ENCODE data around the gene CLEC16A. TPM values are rescaled to one million over a fixed set of nuclear protein-coding genes. Genes with fewer than 3 reads are reported as not detected.
A peak's percentile ranks its signal among the peaks of the same experiment; 100 is the strongest.

CLEC16A gene
- total RNA-seq, 2 experiments from 2014 or later: 25.5 to 26.7 TPM

- ChIA-PET POLR2A (interaction anchor here (1.6 to 2.5 kb wide), 2 partner anchors 280 to 283 kb away, joined by 8 to 16 read pairs; partner anchors contain the start of gene SOCS1), CTCF (interaction anchor here (0.5 to 3.1 kb wide), 15 partner anchors 8 to 434 kb away, joined by 3 to 46 read pairs (median 9); partner anchors contain the start of gene SOCS1)
- Mint-ChIP-seq H3K36me3 (peaks cover 50% of the 10 kb centered on the region), H3K27ac (peak overlapping the region; percentile 67), H3K4me3 (no peak overlapping the region), H3K9me3 (no peaks in the 10 kb centered on the region), H3K27me3 (no peaks in the 10 kb centered on the region), H3K4me1 (ENCODE audit: low read depth) (peaks cover 42% of the 10 kb centered on the region)
- no peak for DNase-seq
- intact Hi-C loops (cut with micrococcal nuclease): loop anchor here (5.0 kb wide), 1 partner anchor 190 kb away; no protein-coding TSS in a partner anchor
Measured at GRCh38 chr16:10972108-10972818, 27.9 kb downstream of the CLEC16A start.

- Mint-ChIP-seq H3K27ac (peak overlapping the region; percentile 55), H3K4me1 (ENCODE audit: low read depth) (peaks cover 42% of the 10 kb centered on the region), H3K36me3 (peaks cover 50% of the 10 kb centered on the region), H3K4me3 (no peak overlapping the region), H3K27me3 (no peaks in the 10 kb centered on the region), H3K9me3 (no peaks in the 10 kb centered on the region)
- intact Hi-C loops (cut with micrococcal nuclease): loop anchor here (5.0 kb wide), 1 partner anchor 189 kb away; no protein-coding TSS in a partner anchor
- DNase-seq: no peak
- ChIA-PET CTCF (interaction anchor here (0.5 to 3.1 kb wide), 8 partner anchors 9 to 434 kb away, joined by 3 to 46 read pairs (median 12); partner anchors contain the start of gene SOCS1), POLR2A (interaction anchor here (1.8 to 2.5 kb wide), 2 partner anchors 279 to 282 kb away, joined by 5 to 16 read pairs; partner anchors contain the start of gene SOCS1)
Measured at GRCh38 chr16:10972819-10973464, 28.6 kb downstream of the CLEC16A start.

GRCh38 chr16:10976634-10977033 lies 32.3 kb downstream of the CLEC16A start:
- Mint-ChIP-seq H3K4me3 (no peak overlapping the region), H3K27me3 (no peaks in the 10 kb centered on the region), H3K9me3 (no peaks in the 10 kb centered on the region), H3K36me3 (peaks cover 42% of the 10 kb centered on the region), H3K4me1 (ENCODE audit: low read depth) (peaks cover 29% of the 10 kb centered on the region), H3K27ac (peak overlapping the region; percentile 25)
- ChIA-PET POLR2A (no interaction called here), CTCF (interaction anchor here (2.3 kb wide), 1 partner anchor 12 kb away, joined by 10 read pairs; no protein-coding TSS in a partner anchor)
- DNase-seq: no peak
- intact Hi-C loops (cut with micrococcal nuclease): no loop called here

- DNase-seq: no peak
- ChIA-PET CTCF (no interaction called here), POLR2A (no interaction called here)
- Mint-ChIP-seq H3K9me3 (no peaks in the 10 kb centered on the region), H3K4me1 (ENCODE audit: low read depth) (peaks cover 29% of the 10 kb centered on the region), H3K27me3 (no peaks in the 10 kb centered on the region), H3K27ac (peak overlapping the region; percentile 79), H3K4me3 (no peak overlapping the region), H3K36me3 (peaks cover 39% of the 10 kb centered on the region)
- intact Hi-C loops (cut with micrococcal nuclease): no loop called here
Measured at GRCh38 chr16:10978124-10978523, 33.8 kb downstream of the CLEC16A start.

- Mint-ChIP-seq H3K4me3 (no peak overlapping the region), H3K4me1 (ENCODE audit: low read depth) (peaks cover 32% of the 10 kb centered on the region), H3K27ac (no peak overlapping the region), H3K27me3 (no peaks in the 10 kb centered on the region), H3K36me3 (peaks cover 39% of the 10 kb centered on the region), H3K9me3 (no peaks in the 10 kb centered on the region)
- POLR2A ChIA-PET: interaction anchor here (1.6 kb wide), 1 partner anchor 278 kb away, joined by 5 read pairs; no protein-coding TSS in a partner anchor
- CTCF ChIA-PET: interaction anchor here (1.8 kb wide), 1 partner anchor 8 kb away, joined by 21 read pairs; no protein-coding TSS in a partner anchor
- DNase-seq: no peak
- intact Hi-C loops (cut with micrococcal nuclease): no loop called here
Measured at GRCh38 chr16:10978871-10979446, 34.6 kb downstream of the CLEC16A start.

- H3K4me3 Mint-ChIP-seq: no peak overlapping the region
Measured at GRCh38 chr16:10979717-10980601, 35.6 kb downstream of the CLEC16A start.

GRCh38 chr16:10980813-10981212 lies 36.4 kb downstream of the CLEC16A start:
- Mint-ChIP-seq H3K4me3 (peak overlapping the region; percentile 47), H3K36me3 (peaks cover 42% of the 10 kb centered on the region), H3K27me3 (no peaks in the 10 kb centered on the region), H3K9me3 (no peaks in the 10 kb centered on the region), H3K27ac (peak overlapping the region; percentile 40), H3K4me1 (ENCODE audit: low read depth) (peaks cover 40% of the 10 kb centered on the region)
- ChIA-PET CTCF (interaction anchor here (0.6 to 1.8 kb wide), 8 partner anchors 9 to 391 kb away, joined by 3 to 21 read pairs (median 4); no protein-coding TSS in a partner anchor), POLR2A (interaction anchor here (1.6 kb wide), 1 partner anchor 276 kb away, joined by 5 read pairs; no protein-coding TSS in a partner anchor)
- intact Hi-C loops (cut with micrococcal nuclease): no loop called here
- no peak for DNase-seq

More at GRCh38 chr16:10979717-10980601, 35.6 kb downstream of the CLEC16A start:
- ChIA-PET POLR2A (interaction anchor here (1.1 to 1.6 kb wide), 2 partner anchors 12 to 277 kb away, joined by 3 to 5 read pairs; no protein-coding TSS in a partner anchor), CTCF (interaction anchor here (0.6 to 1.8 kb wide), 7 partner anchors 9 to 392 kb away, joined by 3 to 21 read pairs (median 4); no protein-coding TSS in a partner anchor)
- intact Hi-C loops (cut with micrococcal nuclease): no loop called here
- Mint-ChIP-seq H3K27ac (peak overlapping the region; percentile 5), H3K4me1 (ENCODE audit: low read depth) (peaks cover 37% of the 10 kb centered on the region), H3K36me3 (peaks cover 40% of the 10 kb centered on the region), H3K27me3 (no peaks in the 10 kb centered on the region), H3K9me3 (no peaks in the 10 kb centered on the region)
- no peak for DNase-seq

- peaks cover 48% of the 10 kb centered on the region for H3K4me1 Mint-ChIP-seq (ENCODE audit: low read depth)
Measured at GRCh38 chr16:10981697-10982216, 37.4 kb downstream of the CLEC16A start.

GRCh38 chr16:10982465-10983150 lies 38.2 kb downstream of the CLEC16A start:
- H3K36me3 Mint-ChIP-seq: peaks cover 41% of the 10 kb centered on the region
- ChIA-PET CTCF (interaction anchor here (0.6 to 4.6 kb wide), 21 partner anchors 10 to 473 kb away, joined by 3 to 45 read pairs (median 6); partner anchors contain the start of gene SOCS1), POLR2A (interaction anchor here (0.9 to 4.2 kb wide), 13 partner anchors 17 to 276 kb away, joined by 3 to 31 read pairs (median 6); partner anchors contain the start of gene SOCS1)
- H3K4me1 Mint-ChIP-seq (ENCODE audit: low read depth): peaks cover 55% of the 10 kb centered on the region
- peak overlapping the region; percentile 71 for H3K4me3 Mint-ChIP-seq
- intact Hi-C loops (cut with micrococcal nuclease): loop anchor here (1.0 kb wide), 1 partner anchor 17 kb away; no protein-coding TSS in a partner anchor
- DNase-seq: no peak
- peak overlapping the region; percentile 87 for H3K27ac Mint-ChIP-seq
- no peaks in the 10 kb centered on the region for H3K9me3 Mint-ChIP-seq
- H3K27me3 Mint-ChIP-seq: no peaks in the 10 kb centered on the region

More at GRCh38 chr16:10981697-10982216, 37.4 kb downstream of the CLEC16A start:
- intact Hi-C loops (cut with micrococcal nuclease): no loop called here
- POLR2A ChIA-PET: interaction anchor here (0.9 to 4.2 kb wide), 4 partner anchors 16 to 272 kb away, joined by 3 to 31 read pairs (median 5); no protein-coding TSS in a partner anchor
- H3K27me3 Mint-ChIP-seq: no peaks in the 10 kb centered on the region
- DNase-seq: peak; percentile 79
- CTCF ChIA-PET: interaction anchor here (1.0 to 4.6 kb wide), 7 partner anchors 9 to 275 kb away, joined by 3 to 45 read pairs (median 10); partner anchors contain the start of gene SOCS1
- H3K27ac Mint-ChIP-seq: peak overlapping the region; percentile 87
- no peaks in the 10 kb centered on the region for H3K9me3 Mint-ChIP-seq
- peak overlapping the region; percentile 71 for H3K4me3 Mint-ChIP-seq
- peaks cover 42% of the 10 kb centered on the region for H3K36me3 Mint-ChIP-seq

- H3K4me3 Mint-ChIP-seq: peak overlapping the region; percentile 71
- peak; percentile 50 for DNase-seq
- H3K27ac Mint-ChIP-seq: peak overlapping the region; percentile 87
- H3K36me3 Mint-ChIP-seq: peaks cover 41% of the 10 kb centered on the region
- H3K27me3 Mint-ChIP-seq: no peaks in the 10 kb centered on the region
- peaks cover 57% of the 10 kb centered on the region for H3K4me1 Mint-ChIP-seq (ENCODE audit: low read depth)
- no peaks in the 10 kb centered on the region for H3K9me3 Mint-ChIP-seq
- intact Hi-C loops (cut with micrococcal nuclease): loop anchor here (1.0 kb wide), 1 partner anchor 18 kb away; no protein-coding TSS in a partner anchor
- CTCF ChIA-PET: interaction anchor here (0.6 to 4.6 kb wide), 25 partner anchors 10 to 472 kb away, joined by 3 to 45 read pairs (median 5); partner anchors contain the start of gene SOCS1
- POLR2A ChIA-PET: interaction anchor here (0.9 to 4.2 kb wide), 13 partner anchors 17 to 276 kb away, joined by 3 to 31 read pairs (median 6); partner anchors contain the start of gene SOCS1
Measured at GRCh38 chr16:10983159-10983558, 38.8 kb downstream of the CLEC16A start.

All from activated CD4-positive, alpha-beta memory T cell treated with anti-CD3 and anti-CD28 coated beads for 36 hours (primary cell).